ENCODE results near the gene CTNNA3. TPM values are rescaled to one million over a fixed set of nuclear protein-coding genes. Genes with fewer than 3 reads are reported as not detected.
"Not testable (repeated sequence)": the region's sequence is repeated elsewhere in the genome, so short reads cannot be mapped to it uniquely, and the experiment has no call there.

The CTNNA3 gene
- total RNA-seq, 1 donor, result not detected

- no peak for DNase-seq (ENCODE audit: insufficient read length, low spot score, missing footprints)
- peaks cover 2% of the 10 kb centered on the region for H3K9me3 ChIP-seq (ENCODE audit: low read depth, low read length)
- no peaks in the 10 kb centered on the region for H3K36me3 ChIP-seq (ENCODE audit: insufficient read depth, low read length)
- no peaks in the 10 kb centered on the region for H4K20me1 ChIP-seq (ENCODE audit: insufficient read depth, low read length)
- no peaks in the 10 kb centered on the region for H3K27me3 ChIP-seq (ENCODE audit: insufficient read depth, low read length)
- H3K4me2 ChIP-seq (ENCODE audit: insufficient read depth, low read length), result no peak overlapping the region
- H3K4me3 ChIP-seq (ENCODE audit: insufficient read depth, low read length), result no peak overlapping the region
- H3K4me1 ChIP-seq (ENCODE audit: insufficient read depth, low read length), result no peaks in the 10 kb centered on the region
- no peak overlapping the region for H2AFZ ChIP-seq (ENCODE audit: low read length)
- no peaks in the 10 kb centered on the region for H3K79me2 ChIP-seq (ENCODE audit: insufficient read depth, low read length)
- no peak for TF ChIP-seq CTCF (IDR thresholded peaks at IDR 0.05; ENCODE audit: extremely low read depth, low read depth, low read length)
- H3K27ac ChIP-seq (ENCODE audit: low read depth, low read length), result no peak overlapping the region
These were observed 456.0 kb downstream of the CTNNA3 start for GRCh38 chr10:67239864-67240497.

GRCh38 chr10:67230680-67231500 lies 465.1 kb downstream of the CTNNA3 start:
- not testable (repeated sequence) for H3K4me1 ChIP-seq (ENCODE audit: insufficient read depth, low read length); H3K4me2 ChIP-seq (ENCODE audit: insufficient read depth, low read length); DNase-seq (ENCODE audit: insufficient read length, low spot score, missing footprints); H2AFZ ChIP-seq (ENCODE audit: low read length); H3K4me3 ChIP-seq (ENCODE audit: insufficient read depth, low read length); H3K36me3 ChIP-seq (ENCODE audit: insufficient read depth, low read length); H4K20me1 ChIP-seq (ENCODE audit: insufficient read depth, low read length); H3K27me3 ChIP-seq (ENCODE audit: insufficient read depth, low read length); H3K79me2 ChIP-seq (ENCODE audit: insufficient read depth, low read length); H3K27ac ChIP-seq (ENCODE audit: low read depth, low read length); H3K9me3 ChIP-seq (ENCODE audit: low read depth, low read length)

GRCh38 chr10:67225226-67225625 lies 470.8 kb downstream of the CTNNA3 start:
- H3K4me2 ChIP-seq (ENCODE audit: insufficient read depth, low read length), result no peak overlapping the region
- no peaks in the 10 kb centered on the region for H3K27me3 ChIP-seq (ENCODE audit: insufficient read depth, low read length)
- H3K79me2 ChIP-seq (ENCODE audit: insufficient read depth, low read length), result no peaks in the 10 kb centered on the region
- no peak overlapping the region for H3K27ac ChIP-seq (ENCODE audit: low read depth, low read length)
- H3K4me3 ChIP-seq (ENCODE audit: insufficient read depth, low read length), result no peak overlapping the region
- no peaks in the 10 kb centered on the region for H3K36me3 ChIP-seq (ENCODE audit: insufficient read depth, low read length)
- H3K4me1 ChIP-seq (ENCODE audit: insufficient read depth, low read length), result no peaks in the 10 kb centered on the region
- H2AFZ ChIP-seq (ENCODE audit: low read length), result no peak overlapping the region
- H4K20me1 ChIP-seq (ENCODE audit: insufficient read depth, low read length), result no peaks in the 10 kb centered on the region
- TF ChIP-seq CTCF (IDR thresholded peaks at IDR 0.05; ENCODE audit: extremely low read depth, low read depth, low read length), result no peak
- no peak for DNase-seq (ENCODE audit: insufficient read length, low spot score, missing footprints)
- H3K9me3 ChIP-seq (ENCODE audit: low read depth, low read length), result no peaks in the 10 kb centered on the region

- H3K27ac ChIP-seq (ENCODE audit: low read depth, low read length), result no peak overlapping the region
- no peaks in the 10 kb centered on the region for H3K36me3 ChIP-seq (ENCODE audit: insufficient read depth, low read length)
- no peaks in the 10 kb centered on the region for H3K4me1 ChIP-seq (ENCODE audit: insufficient read depth, low read length)
- H4K20me1 ChIP-seq (ENCODE audit: insufficient read depth, low read length), result no peaks in the 10 kb centered on the region
- H3K4me2 ChIP-seq (ENCODE audit: insufficient read depth, low read length), result no peak overlapping the region
- no peak overlapping the region for H2AFZ ChIP-seq (ENCODE audit: low read length)
- TF ChIP-seq CTCF (IDR thresholded peaks at IDR 0.05; ENCODE audit: extremely low read depth, low read depth, low read length), result no peak
- H3K79me2 ChIP-seq (ENCODE audit: insufficient read depth, low read length), result no peaks in the 10 kb centered on the region
- no peaks in the 10 kb centered on the region for H3K9me3 ChIP-seq (ENCODE audit: low read depth, low read length)
- no peaks in the 10 kb centered on the region for H3K27me3 ChIP-seq (ENCODE audit: insufficient read depth, low read length)
- DNase-seq (ENCODE audit: insufficient read length, low spot score, missing footprints), result no peak
- no peak overlapping the region for H3K4me3 ChIP-seq (ENCODE audit: insufficient read depth, low read length)
These were observed 471.4 kb downstream of the CTNNA3 start for GRCh38 chr10:67224553-67224952.

All from osteoblast (primary cell).